HepG2 (cell line): Measurements from ENCODE around the gene HS3ST3B1. TPM values are rescaled to one million over a fixed set of nuclear protein-coding genes. Genes with fewer than 3 reads are reported as not detected.

Experiments used
- ATAC-seq: fragments of 200-7000 bp; cut with Tn5 transposase; 3 replicates; pipeline ENCODE4 v1.9.1; 2020; ENCODE audit warnings: mild to moderate bottlenecking, moderate library complexity
- BruUV-seq: library from RNA; stranded (reverse); fragments of 400-500 nt; replicated peaks from 2 replicates; lab custom pipeline; 2021; lab: Mats Ljungman, UMichigan
- CTCF ChIA-PET: fragments of 300-600 bp; formaldehyde crosslinking; extraction: SDS; loops from one replicate; lab custom pipeline; 2021; ENCODE audit warnings: low total read pairs, inconsistent platforms, low intra/inter-chr PET ratio; lab: Yijun Ruan, JAX
- POLR2A ChIA-PET: fragments of 350-600 bp; sonication (Branson Sonifier 250); formaldehyde crosslinking; loops from one replicate; lab custom pipeline; 2020; ENCODE audit warnings: antibody characterized with exemption, inconsistent platforms; lab: Yijun Ruan, JAX
- DNase-seq: peaks from one replicate; pipeline ENCODE4 v3.0.0-alpha.2; 2015; ENCODE audit warnings: low spot score
- FAIRE-seq: peaks from 3 replicates; lab custom pipeline; 2011; peaks lifted over from hg19 to GRCh38; lab: Jason Lieb, UNC
- H2AFZ ChIP-seq: one replicate; pipeline ENCODE4 v1.6.1; 2011; ENCODE audit warnings: low read length, inconsistent platforms
- H3K27ac ChIP-seq: fragments of 300-600 bp; 3 replicates; pipeline ENCODE4 v1.8.0; 2011; ENCODE audit warnings: mixed run types, mild to moderate bottlenecking, mixed read lengths, low read length, inconsistent platforms; ENCODE audit not compliant: insufficient read depth; ENCODE audit errors: extremely low read length
- H3K27me3 ChIP-seq, 2 experiments: fragments of 200-600 bp in 1 of 2; 2 replicates in 1 of 2; 3 replicates in 1 of 2; pipeline versions ENCODE4 v1.6.0 to v1.8.0; 2011; ENCODE audit warnings: low read length in 2 of 2, mild to moderate bottlenecking in 2 of 2, moderate library complexity in 2 of 2, inconsistent platforms in 1 of 2; ENCODE audit not compliant: insufficient read depth in 2 of 2, control insufficient read depth in 1 of 2
- H3K36me3 ChIP-seq, 2 experiments: fragments of 200-600 bp in 1 of 2; replicated peaks in 1 of 2; 2 replicates in 1 of 2; 3 replicates in 1 of 2; pipeline versions ENCODE4 v1.5.1 to v1.8.0; 2011; ENCODE audit warnings: low read length in 2 of 2, inconsistent platforms in 1 of 2; ENCODE audit not compliant: insufficient read depth in 2 of 2, control insufficient read depth in 1 of 2
- H3K4me1 ChIP-seq: 2 replicates; pipeline ENCODE4 v1.5.1; 2012; ENCODE audit warnings: low read length, inconsistent platforms; ENCODE audit not compliant: insufficient read depth
- H3K4me2 ChIP-seq: 2 replicates; pipeline ENCODE4 v1.6.0; 2011; ENCODE audit warnings: low read depth, low read length, inconsistent platforms
- H3K4me3 ChIP-seq, 3 experiments: fragments of 200-600 bp in 1 of 3; sonication (generic), shearing (Covaris generic) in 1 of 3; replicated peaks in 1 of 3; 2 replicates each; pipeline ENCODE4 v1.5.1; 2011 to 2016; ENCODE audit warnings: low read length in 3 of 3, inconsistent platforms in 2 of 3, low read depth in 2 of 3, mild to moderate bottlenecking in 2 of 3, control low read depth in 1 of 3, mixed read lengths in 1 of 3; ENCODE audit not compliant: insufficient read depth in 1 of 3
- H3K79me2 ChIP-seq: one replicate; pipeline ENCODE4 v1.6.1; 2011; ENCODE audit warnings: low read length, inconsistent platforms; ENCODE audit not compliant: insufficient read depth
- H3K9ac ChIP-seq: 2 replicates; pipeline ENCODE4 v1.6.0; 2011; ENCODE audit warnings: mild to moderate bottlenecking, low read depth, low read length, inconsistent platforms; ENCODE audit not compliant: insufficient read depth
- H3K9me3 ChIP-seq: 2 replicates; pipeline ENCODE4 v1.5.1; 2012; ENCODE audit warnings: mild to moderate bottlenecking, low read length
- H4K20me1 ChIP-seq: 2 replicates; pipeline ENCODE4 v1.6.0; 2011; ENCODE audit warnings: inconsistent platforms, mild to moderate bottlenecking, low read length, moderate library complexity; ENCODE audit not compliant: insufficient read depth
- ELF1 ChIP-seq: sonication (generic); formaldehyde crosslinking; IDR thresholded peaks from 2 replicates; pipeline ENCODE4 v1.4.0; 2020; ENCODE audit warnings: missing genetic modification reagents
- HMGXB4 ChIP-seq, 2 experiments: sonication (generic) in 1 of 2; formaldehyde crosslinking in 1 of 2; IDR thresholded peaks; 2 replicates each; pipeline versions ENCODE4 v1.4.0 to v1.6.1; 2018 to 2020; ENCODE audit warnings: missing genetic modification reagents in 2 of 2, borderline replicate concordance in 1 of 2, low read depth in 1 of 2, mild to moderate bottlenecking in 1 of 2, missing biosample characterization in 1 of 2
- LBX2 ChIP-seq: sonication (generic); formaldehyde crosslinking; IDR thresholded peaks from 2 replicates; pipeline ENCODE4 v1.5.0; 2020; ENCODE audit warnings: missing genetic modification reagents, mild to moderate bottlenecking, borderline replicate concordance
- MAZ ChIP-seq, 2 experiments: sonication (generic) in 1 of 2; formaldehyde crosslinking in 1 of 2; IDR thresholded peaks; 2 replicates each; pipeline versions ENCODE4 v1.5.0 to v1.6.1; 2012 to 2020; ENCODE audit warnings: low read depth in 2 of 2, mild to moderate bottlenecking in 2 of 2, borderline replicate concordance in 1 of 2, improper control_type of control experiment in 1 of 2, low read length in 1 of 2, missing genetic modification reagents in 1 of 2, moderate library complexity in 1 of 2
- PRDM10 ChIP-seq: sonication (generic); formaldehyde crosslinking; IDR thresholded peaks from 2 replicates; pipeline ENCODE4 v1.4.0; 2020; ENCODE audit warnings: low read depth, missing genetic modification reagents
- RFX1 ChIP-seq: fragments of 450-650 bp; IDR thresholded peaks from 2 replicates; pipeline ENCODE4 v1.6.1; 2017
- SIX1 ChIP-seq: sonication (generic); formaldehyde crosslinking; IDR thresholded peaks from 2 replicates; pipeline ENCODE4 v1.4.0; 2020; ENCODE audit warnings: missing genetic modification reagents, borderline replicate concordance
- ZNF329 ChIP-seq: sonication (generic); formaldehyde crosslinking; IDR thresholded peaks from 2 replicates; pipeline ENCODE4 v1.9.0; 2021; ENCODE audit warnings: low read depth, mild to moderate bottlenecking, missing genetic modification reagents
- ZNF333 ChIP-seq: sonication (generic); formaldehyde crosslinking; IDR thresholded peaks from 2 replicates; pipeline ENCODE4 v1.4.0; 2020; ENCODE audit warnings: mild to moderate bottlenecking, missing genetic modification reagents, borderline replicate concordance
- ZNF354B ChIP-seq: sonication (generic); formaldehyde crosslinking; IDR thresholded peaks from 2 replicates; pipeline ENCODE4 v1.8.0; 2022; ENCODE audit warnings: mild to moderate bottlenecking, missing genetic modification reagents
- ZNF672 ChIP-seq: sonication (generic); formaldehyde crosslinking; IDR thresholded peaks from 2 replicates; pipeline ENCODE4 v1.8.1; 2022; ENCODE audit warnings: missing genetic modification reagents
- ZNF709 ChIP-seq: sonication (generic); formaldehyde crosslinking; IDR thresholded peaks from 2 replicates; pipeline ENCODE4 v1.5.0; 2020; ENCODE audit warnings: mild to moderate bottlenecking, missing genetic modification reagents
- ZNF788 ChIP-seq: sonication (generic); formaldehyde crosslinking; IDR thresholded peaks from 2 replicates; pipeline ENCODE4 v1.5.0; 2020; ENCODE audit warnings: mild to moderate bottlenecking, missing genetic modification reagents, borderline replicate concordance
- ZNF850 ChIP-seq: sonication (generic); formaldehyde crosslinking; conservative IDR thresholded peaks from 2 replicates; pipeline ENCODE4 v1.9.0; 2021; ENCODE audit warnings: mild to moderate bottlenecking, missing genetic modification reagents
- ZSCAN12 ChIP-seq: sonication (generic); formaldehyde crosslinking; IDR thresholded peaks from 2 replicates; pipeline ENCODE4 v1.9.0; 2021; ENCODE audit warnings: mild to moderate bottlenecking, missing genetic modification reagents
- WGBS: methylation state at CpG from one replicate; pipeline ENCODE4 v1.1.6; 2017; ENCODE audit warnings: low lambda C conversion rate; 5-methylcytosine and 5-hydroxymethylcytosine counted together
- in situ Hi-C: cut with HindIII; loops from 2 replicates; pipeline ENCODE4 v1.10.0; 2017; ENCODE audit warnings: low pct_unique_long_range_greater_than_20kb; ENCODE audit not compliant: extremely low pct_ligation_motif_present
- intact Hi-C: fragments of 100-400 bp; cut with micrococcal nuclease; formaldehyde crosslinking; loops from one replicate; pipeline ENCODE4 v1.10.0; 2022; ENCODE audit not compliant: unreplicated experiment
- polyA plus RNA-seq, 8 experiments: library from polyadenylated mRNA; depleted of rRNA in 3 of 8; stranded (reverse) in 7 of 8; unstranded in 1 of 8; fragments of >200 nt; fragmentation: Illumina TruSeq in 4 of 8; extraction: Trizol in 4 of 8; gene quantifications; 2 replicates each; pipeline versions ENCODE4 v1.2.1 to v1.2.3, GENCODE V29; 2011 to 2016; ENCODE audit warnings: low read depth in 4 of 8, missing spikeins in 1 of 8, mixed read lengths in 1 of 8; ENCODE audit not compliant: insufficient read depth in 1 of 8
- total RNA-seq, 5 experiments: library from RNA; depleted of rRNA; stranded (reverse); fragments of >200 nt; fragmentation: Illumina TruSeq; extraction: Trizol; gene quantifications; 2 replicates each; pipeline ENCODE4 v1.2.3, GENCODE V29; 2016; ENCODE audit warnings: low read depth in 1 of 5

The HS3ST3B1 gene
- total and polyA plus RNA-seq, 2 of the 13 experiments (the other 11 are each of a cell fraction or from before 2014, with no cell fraction given): 15.7 to 39.5 TPM

GRCh38 chr17:14352136-14352535 is 51.3 kb downstream of the HS3ST3B1 start (continued):
- TF ChIP-seq PRDM10 (CRISPR knock-in tag) (no peak), LBX2 (CRISPR knock-in tag) (no peak), ZNF788 (CRISPR knock-in tag) (no peak), ZNF354B (CRISPR knock-in tag) (no peak)

- Histone ChIP-seq H3K9ac (no peak overlapping the region), H4K20me1 (no peaks in the 10 kb centered on the region), H3K9me3 (no peaks in the 10 kb centered on the region), H3K27ac (no peak overlapping the region), H3K4me3 (no peak overlapping the region), H3K4me1 (peaks cover 26% of the 10 kb centered on the region), H2AFZ (no peak overlapping the region), H3K4me2 (no peak overlapping the region), H3K36me3 (no peaks in the 10 kb centered on the region; a peak in 2 of 5 replicates), H3K79me2 (no peaks in the 10 kb centered on the region), H3K27me3 (no peaks in the 10 kb centered on the region)
- no TSS peak for BruUV-seq
- ChIA-PET POLR2A (interaction anchor here (1.1 kb wide), 1 partner anchor 19 kb away, joined by 3 read pairs; no protein-coding TSS in a partner anchor), CTCF (no interaction called here)
- ATAC-seq: no peak
- DNase-seq: no peak
- FAIRE-seq: no peak
- intact Hi-C loops (no loop called here), in situ Hi-C loops (no loop called here)
- 98% methylated on average over 5 of the region's 5 CpGs for WGBS
- TF ChIP-seq ZNF850 (CRISPR knock-in tag): no peak
- no peak for TF ChIP-seq ZSCAN12
- no peak for TF ChIP-seq ZNF709 (CRISPR knock-in tag)
- TF ChIP-seq HMGXB4 (CRISPR knock-in tag; IDR thresholded peaks at IDR 0.05; ENCODE audit: borderline replicate concordance in 1 of 2, low read depth in 1 of 2): no peak
- TF ChIP-seq SIX1 (CRISPR knock-in tag): no peak
- no peak for TF ChIP-seq ZNF333
- TF ChIP-seq ELF1: no peak
- TF ChIP-seq ZNF672 (CRISPR knock-in tag): no peak
- no peak for TF ChIP-seq ZNF329 (CRISPR knock-in tag)
- no peak for TF ChIP-seq RFX1
- no peak for TF ChIP-seq MAZ (IDR thresholded peaks at IDR 0.05; ENCODE audit: borderline replicate concordance, low read depth, low read length)
- no peak for TF ChIP-seq MAZ (CRISPR knock-in tag; IDR thresholded peaks at IDR 0.05; ENCODE audit: low read depth)
These were observed 53.1 kb downstream of the HS3ST3B1 start for GRCh38 chr17:14353861-14354474.
